A549 (cell line): Measurements from ENCODE around the gene RRP8. TPM values are rescaled to one million over a fixed set of nuclear protein-coding genes. Genes with fewer than 3 reads are reported as not detected.

Experiments used
- ATAC-seq, 2 experiments: fragments of 200-7000 bp in 1 of 2; fragments of >200 bp in 1 of 2; cut with Nextera tagmentation in 1 of 2; cut with Tn5 transposase in 1 of 2; 3 replicates each; pipeline versions ENCODE4 v1.8.0 to v1.9.1; 2018 to 2020; ENCODE audit warnings: mild to moderate bottlenecking in 1 of 2, moderate library complexity in 1 of 2
- CTCF ChIA-PET: fragments of 300-600 bp; sonication (Branson Sonifier 250); formaldehyde crosslinking; extraction: SDS; loops from one replicate; lab custom pipeline; 2021; ENCODE audit warnings: antibody characterized with exemption, inconsistent platforms; lab: Yijun Ruan, JAX
- POLR2A ChIA-PET: fragments of 350-600 bp; formaldehyde crosslinking; extraction: SDS; loops from one replicate; lab custom pipeline; 2021; ENCODE audit warnings: antibody characterized with exemption, inconsistent platforms; lab: Yijun Ruan, JAX
- DNase-seq, 2 experiments: peaks; one replicate each; pipeline versions ENCODE4 v3.0.0 to v3.0.0-alpha.2; 2011 to 2016; ENCODE audit warnings: low read depth in 1 of 2, low spot score in 1 of 2
- FAIRE-seq: peaks from 2 replicates; lab custom pipeline; 2011; peaks lifted over from hg19 to GRCh38; lab: Jason Lieb, UNC
- H3K27ac ChIP-seq, 2 experiments: fragments of >200 bp; sonication (Bioruptor Twin); formaldehyde crosslinking; 3 replicates each; pipeline ENCODE4 v1.5.1; 2016 to 2017
- H3K4me1 ChIP-seq: fragments of >200 bp; sonication (Bioruptor Twin); formaldehyde crosslinking; 3 replicates; pipeline ENCODE4 v1.6.1; 2016
- H3K4me2 ChIP-seq: fragments of >200 bp; sonication (Bioruptor Twin); formaldehyde crosslinking; 3 replicates; pipeline ENCODE4 v1.6.1; 2016
- H3K4me3 ChIP-seq: fragments of >200 bp; sonication (Bioruptor Twin); formaldehyde crosslinking; 3 replicates; pipeline ENCODE4 v1.5.1; 2016
- H3K9me3 ChIP-seq: fragments of >200 bp; sonication (Bioruptor Twin); formaldehyde crosslinking; 3 replicates; pipeline ENCODE4 v1.6.1; 2016
- BCL3 ChIP-seq: fragments of >200 bp; sonication (Bioruptor Twin); formaldehyde crosslinking; IDR thresholded peaks from 3 replicates; pipeline ENCODE4 v1.6.1; 2016
- CBX8 ChIP-seq: fragments of 200-600 bp; sonication (generic); IDR thresholded peaks from 2 replicates; pipeline ENCODE4 v1.6.1; 2016
- CHD2 ChIP-seq: fragments of 150-350 bp; IDR thresholded peaks from 2 replicates; pipeline ENCODE4 v1.6.1; 2014; ENCODE audit warnings: low read length; ENCODE audit not compliant: partially characterized antibody
- E2F6 ChIP-seq: IDR thresholded peaks from 2 replicates; pipeline ENCODE4 v1.6.1; 2012; ENCODE audit warnings: low read depth, borderline replicate concordance
- EHMT2 ChIP-seq: fragments of 200-600 bp; sonication (generic); IDR thresholded peaks from 2 replicates; pipeline ENCODE4 v1.6.1; 2016; ENCODE audit warnings: antibody characterized with exemption, low read depth, mild to moderate bottlenecking, moderate library complexity
- ELK1 ChIP-seq: fragments of 150-350 bp; IDR thresholded peaks from 2 replicates; pipeline ENCODE4 v1.6.1; 2014; ENCODE audit warnings: low read depth, mild to moderate bottlenecking, low read length
- ESRRA ChIP-seq: fragments of 150-350 bp; IDR thresholded peaks from 2 replicates; pipeline ENCODE4 v1.6.1; 2014; ENCODE audit warnings: mild to moderate bottlenecking, low read length, borderline replicate concordance
- FOSB ChIP-seq: fragments of 250-450 bp; sonication (Bioruptor Pico); IDR thresholded peaks from 2 replicates; pipeline ENCODE4 v1.5.0; 2020; ENCODE audit warnings: mild to moderate bottlenecking, moderate library complexity
- HDAC2 ChIP-seq: fragments of 200-600 bp; sonication (generic); IDR thresholded peaks from 2 replicates; pipeline ENCODE4 v1.6.1; 2016
- HES2 ChIP-seq: fragments of >200 bp; sonication (Bioruptor Twin); formaldehyde crosslinking; IDR thresholded peaks from 2 replicates; pipeline ENCODE4 v1.6.1; 2016
- HMGXB4 ChIP-seq: fragments of 250-450 bp; sonication (Bioruptor Pico); IDR thresholded peaks from 2 replicates; pipeline ENCODE4 v1.5.0; 2021; ENCODE audit warnings: mild to moderate bottlenecking, moderate library complexity, borderline replicate concordance
- HOXB13 ChIP-seq: fragments of 250-450 bp; sonication (Bioruptor Pico); IDR thresholded peaks from 2 replicates; pipeline ENCODE4 v1.5.0; 2020; ENCODE audit warnings: low read depth, mild to moderate bottlenecking, moderate library complexity
- KDM1A ChIP-seq: fragments of 200-600 bp; sonication (generic); IDR thresholded peaks from 2 replicates; pipeline ENCODE4 v1.6.1; 2016; ENCODE audit warnings: low read depth, mild to moderate bottlenecking
- MYC ChIP-seq: IDR thresholded peaks from 2 replicates; pipeline ENCODE4 v1.6.1; 2012; ENCODE audit warnings: mild to moderate bottlenecking, inconsistent platforms, low read length, improper control_type of control experiment, borderline replicate concordance
- NFE2L2 ChIP-seq: fragments of 150-350 bp; conservative IDR thresholded peaks from 2 replicates; pipeline ENCODE4 v1.6.1; 2014; ENCODE audit warnings: low read length
- PHF8 ChIP-seq: fragments of 200-600 bp; sonication (generic); IDR thresholded peaks from 2 replicates; pipeline ENCODE4 v1.6.1; 2016; ENCODE audit warnings: low read depth, mild to moderate bottlenecking, antibody characterized with exemption, moderate library complexity, borderline replicate concordance
- POLR2A ChIP-seq: IDR thresholded peaks from 2 replicates; pipeline ENCODE4 v1.6.1; 2012; ENCODE audit warnings: mild to moderate bottlenecking, low read length
- WGBS: methylation state at CpG from one replicate; pipeline ENCODE4 v1.1.6; 2017; ENCODE audit errors: missing lambda C conversion rate; 5-methylcytosine and 5-hydroxymethylcytosine counted together
- polyA plus RNA-seq, 4 experiments: library from polyadenylated mRNA; depleted of rRNA in 3 of 4; stranded (reverse); fragments of >200 nt; fragmentation: RNase III in 1 of 4; extraction: RNeasy Plus Mini Kit Qiagen cat#74134 plus additional on column Dnase treatment in 1 of 4; gene quantifications; 2 replicates in 3 of 4; 3 replicates in 1 of 4; pipeline ENCODE4 v1.2.3, GENCODE V29; 2011 to 2017

Gene RRP8
- polyA plus RNA-seq, 2 of the 4 experiments (the other 2 are of a cell fraction): 14.5 to 25.9 TPM

- ChIA-PET POLR2A (no interaction called here), CTCF (no interaction called here)
- 65% methylated on average over 4 of the region's 4 CpGs for WGBS
- Histone ChIP-seq H3K4me1 (no peaks in the 10 kb centered on the region), H3K9me3 (peaks cover 12% of the 10 kb centered on the region), H3K27ac (no peak overlapping the region), H3K4me3 (no peak overlapping the region), H3K4me2 (no peak overlapping the region)
- DNase-seq (no peak), ATAC-seq (no peak), FAIRE-seq (peak; percentile 36)
- TF ChIP-seq PHF8 (no peak), ESRRA (no peak), EHMT2 (no peak), HMGXB4 (CRISPR knock-in tag) (no peak)
Observed at GRCh38 chr11:6584528-6584927, 18.9 kb downstream of the RRP8 start.

- DNase-seq: no peak
- Histone ChIP-seq H3K4me1 (no peaks in the 10 kb centered on the region), H3K4me2 (no peak overlapping the region), H3K9me3 (peaks cover 12% of the 10 kb centered on the region), H3K4me3 (no peak overlapping the region), H3K27ac (no peak overlapping the region)
- no peak for ATAC-seq
- CTCF ChIA-PET: interaction anchor here (1.2 kb wide), 1 partner anchor 11 kb away, joined by 3 read pairs; no protein-coding TSS in a partner anchor
- TF ChIP-seq HMGXB4 (CRISPR knock-in tag) (no peak), NFE2L2 (no peak), HES2 (no peak), HDAC2 (no peak), KDM1A (no peak), POLR2A (no peak), BCL3 (no peak), PHF8 (no peak), HOXB13 (CRISPR knock-in tag) (no peak), CHD2 (no peak), E2F6 (no peak)
- POLR2A ChIA-PET: no interaction called here
- WGBS: 76% methylated on average over 1 of the region's 1 CpG
- no peak for FAIRE-seq
Observed at GRCh38 chr11:6583584-6583983, 19.8 kb downstream of the RRP8 start.

GRCh38 chr11:6579681-6580080 is 23.7 kb downstream of the RRP8 start:
- Histone ChIP-seq H3K4me2 (no peak overlapping the region), H3K4me1 (no peaks in the 10 kb centered on the region), H3K4me3 (no peak overlapping the region), H3K27ac (no peak overlapping the region), H3K9me3 (peaks cover 9% of the 10 kb centered on the region)
- WGBS: 90% methylated on average over 2 of the region's 2 CpGs
- DNase-seq (no peak), FAIRE-seq (no peak), ATAC-seq (no peak)
- ChIA-PET CTCF (interaction anchor here (1.8 to 2.7 kb wide), 2 partner anchors 17 to 19 kb away, joined by 4 to 8 read pairs; no protein-coding TSS in a partner anchor), POLR2A (no interaction called here)
- TF ChIP-seq CBX8: no peak
- TF ChIP-seq FOSB (CRISPR knock-in tag): no peak
- no peak for TF ChIP-seq ELK1
- no peak for TF ChIP-seq HES2
- TF ChIP-seq POLR2A: no peak
- TF ChIP-seq MYC: no peak
